Right lobe of liver (tissue), 4 donors: ENCODE data around the gene WFDC9.

Source experiments
- CTCF ChIP-seq, 4 donors: fragments of 200-600 bp in 3 of 4; fragments of 450-650 bp in 1 of 4; IDR thresholded peaks; one replicate each; pipeline versions ENCODE4 v1.5.1 to v1.8.0; 2016 to 2022; ENCODE audit warnings: antibody characterized with exemption in 4 of 4, mild to moderate bottlenecking in 2 of 4
- POLR2A ChIP-seq: fragments of 450-650 bp; IDR thresholded peaks from one replicate; pipeline ENCODE4 v1.6.1; 2017; ENCODE audit warnings: antibody characterized with exemption, mild to moderate bottlenecking
- donor health status: DM: no; HTN: no; CAD: no.
- donor health status: DM: no; HTN: no; CAD: no.
- donor health status: DM: no; HTN: yes; CAD: no.

GRCh38 chr20:45579184-45579583, 51.9 kb downstream of the WFDC9 start, which contains the start of gene WFDC8:
- no peak for TF ChIP-seq POLR2A
- no peak for TF ChIP-seq CTCF (IDR thresholded peaks at IDR 0.05)
